MCF 10A (cell line): ENCODE data around the gene TAF10. TPM values are rescaled to one million over a fixed set of nuclear protein-coding genes. Genes with fewer than 3 reads are reported as not detected.

Source experiments
- BruUV-seq: library from RNA; stranded (reverse); fragments of 400-500 nt; replicated peaks from 2 replicates; lab custom pipeline; 2021; lab: Mats Ljungman, UMichigan
- CTCF ChIA-PET: fragments of 300-600 bp; sonication (Branson Sonifier 250); formaldehyde crosslinking; extraction: SDS; loops from one replicate; lab custom pipeline; 2021; ENCODE audit warnings: antibody characterized with exemption, inconsistent platforms; lab: Yijun Ruan, JAX
- POLR2A ChIA-PET: fragments of 300-600, 350-650 bp; sonication (Branson Sonifier 250); formaldehyde crosslinking; extraction: SDS; loops from one replicate; lab custom pipeline; 2020; ENCODE audit warnings: antibody characterized with exemption, inconsistent platforms; lab: Yijun Ruan, JAX
- DNase-seq: peaks from one replicate; pipeline ENCODE4 v3.0.0-alpha.2; 2018; ENCODE audit not compliant: unreplicated experiment
- H3K27ac Mint-ChIP-seq: one replicate; pipeline ENCODE4 v1.8.0; 2022; ENCODE audit warnings: mild to moderate bottlenecking, low read depth, mixed read lengths; ENCODE audit not compliant: unreplicated experiment
- H3K27me3 Mint-ChIP-seq: one replicate; pipeline ENCODE4 v1.8.0; 2022; ENCODE audit warnings: mixed read lengths; ENCODE audit not compliant: insufficient read depth, unreplicated experiment
- H3K36me3 Mint-ChIP-seq: one replicate; pipeline ENCODE4 v1.8.0; 2022; ENCODE audit warnings: mild to moderate bottlenecking, moderate library complexity, mixed read lengths; ENCODE audit not compliant: insufficient read depth, unreplicated experiment
- H3K4me1 Mint-ChIP-seq: one replicate; pipeline ENCODE4 v1.8.0; 2022; ENCODE audit warnings: mixed read lengths; ENCODE audit not compliant: insufficient read depth, unreplicated experiment
- H3K4me3 Mint-ChIP-seq: one replicate; pipeline ENCODE4 v1.8.0; 2022; ENCODE audit warnings: mild to moderate bottlenecking, moderate library complexity, mixed read lengths; ENCODE audit not compliant: unreplicated experiment
- H3K9me3 Mint-ChIP-seq: one replicate; pipeline ENCODE4 v1.8.0; 2022; ENCODE audit warnings: mixed read lengths; ENCODE audit not compliant: unreplicated experiment
- intact Hi-C: fragments of 100-400 bp; cut with micrococcal nuclease; formaldehyde crosslinking; loops from 2 replicates; pipeline ENCODE4 v1.14.1; 2022
- total RNA-seq: library from RNA; stranded (reverse); gene quantifications from 2 replicates; pipeline ENCODE4 v1.2.3, GENCODE V29; 2022
- TF ChIP-seq, protein P1 (sequence below): fragments of 200-600 bp; IDR thresholded peaks from one replicate; pipeline ENCODE4 v1.8.0; 2022; ENCODE audit warnings: antibody characterized with exemption, mild to moderate bottlenecking; ENCODE audit not compliant: unreplicated experiment

Gene TAF10
- total RNA-seq, 1 experiment from 2014 or later: 157 TPM

DNA sequence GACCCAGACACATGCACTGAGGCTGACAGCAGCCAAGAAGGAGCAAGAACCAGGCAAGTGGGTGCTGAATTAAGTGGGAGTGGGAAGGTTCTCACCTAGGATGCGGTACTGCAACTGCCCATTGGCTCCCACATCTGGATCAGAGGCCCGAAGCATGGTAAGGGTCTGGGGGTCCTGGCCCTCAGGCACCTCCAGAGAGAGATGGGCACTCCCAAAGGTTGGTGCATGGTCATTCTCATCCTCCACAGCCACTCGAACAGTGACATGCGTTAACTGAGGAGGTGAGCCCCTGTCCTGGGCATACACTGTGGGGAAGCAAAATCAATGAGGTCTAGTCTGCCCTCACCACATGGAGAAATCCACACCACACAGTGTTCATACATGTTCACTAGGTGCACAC is 16.5 kb upstream of the TAF10 start:
- Mint-ChIP-seq H3K36me3 (no peaks in the 10 kb centered on the region), H3K4me3 (no peak overlapping the region), H3K9me3 (no peaks in the 10 kb centered on the region), H3K27me3 (no peaks in the 10 kb centered on the region), H3K4me1 (no peaks in the 10 kb centered on the region), H3K27ac (no peak overlapping the region)
- no peak for DNase-seq
- POLR2A ChIA-PET: no interaction called here
- BruUV-seq: no TSS peak
- intact Hi-C loops: no loop called here
- CTCF ChIA-PET: no interaction called here
- TF ChIP-seq, protein P1, sequence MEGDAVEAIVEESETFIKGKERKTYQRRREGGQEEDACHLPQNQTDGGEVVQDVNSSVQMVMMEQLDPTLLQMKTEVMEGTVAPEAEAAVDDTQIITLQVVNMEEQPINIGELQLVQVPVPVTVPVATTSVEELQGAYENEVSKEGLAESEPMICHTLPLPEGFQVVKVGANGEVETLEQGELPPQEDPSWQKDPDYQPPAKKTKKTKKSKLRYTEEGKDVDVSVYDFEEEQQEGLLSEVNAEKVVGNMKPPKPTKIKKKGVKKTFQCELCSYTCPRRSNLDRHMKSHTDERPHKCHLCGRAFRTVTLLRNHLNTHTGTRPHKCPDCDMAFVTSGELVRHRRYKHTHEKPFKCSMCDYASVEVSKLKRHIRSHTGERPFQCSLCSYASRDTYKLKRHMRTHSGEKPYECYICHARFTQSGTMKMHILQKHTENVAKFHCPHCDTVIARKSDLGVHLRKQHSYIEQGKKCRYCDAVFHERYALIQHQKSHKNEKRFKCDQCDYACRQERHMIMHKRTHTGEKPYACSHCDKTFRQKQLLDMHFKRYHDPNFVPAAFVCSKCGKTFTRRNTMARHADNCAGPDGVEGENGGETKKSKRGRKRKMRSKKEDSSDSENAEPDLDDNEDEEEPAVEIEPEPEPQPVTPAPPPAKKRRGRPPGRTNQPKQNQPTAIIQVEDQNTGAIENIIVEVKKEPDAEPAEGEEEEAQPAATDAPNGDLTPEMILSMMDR: no peak

DNA sequence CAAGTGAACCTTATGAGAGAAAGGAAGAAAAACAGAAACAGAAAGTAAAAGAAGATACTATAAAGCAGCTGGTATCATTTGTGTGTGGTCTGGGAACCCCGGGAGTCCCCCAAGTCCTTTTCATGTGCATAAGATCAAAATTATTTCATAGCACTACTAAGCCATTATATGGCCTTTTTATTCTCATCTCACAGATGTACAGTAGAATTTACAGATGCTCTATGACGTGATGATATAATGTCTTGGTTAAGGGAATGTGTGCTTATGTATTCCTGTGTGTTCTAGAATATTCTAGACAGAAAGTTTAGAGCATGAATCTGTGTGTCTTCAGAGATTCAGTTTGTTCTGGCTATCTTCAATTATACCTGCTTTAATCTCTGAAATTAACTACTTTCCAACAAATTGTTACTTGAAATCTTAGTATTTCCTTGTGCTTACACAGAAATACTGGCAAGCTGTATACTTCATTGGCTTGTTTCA is 15.8 kb upstream of the TAF10 start:
- no peaks in the 10 kb centered on the region for H3K36me3 Mint-ChIP-seq
- POLR2A ChIA-PET: interaction anchor here (0.8 kb wide), 1 partner anchor 10 kb away, joined by 3 read pairs; no protein-coding TSS in a partner anchor
- DNase-seq: no peak
- BruUV-seq: no TSS peak
- H3K4me1 Mint-ChIP-seq: no peaks in the 10 kb centered on the region
- CTCF ChIA-PET: interaction anchor here (0.6 to 1.3 kb wide), 3 partner anchors 48 to 120 kb away, joined by 3 read pairs; no protein-coding TSS in a partner anchor
- peak overlapping the region; percentile 0 for H3K4me3 Mint-ChIP-seq
- no peak overlapping the region for H3K27ac Mint-ChIP-seq
- intact Hi-C loops: no loop called here
- H3K9me3 Mint-ChIP-seq: no peaks in the 10 kb centered on the region
- no peaks in the 10 kb centered on the region for H3K27me3 Mint-ChIP-seq
- TF ChIP-seq, protein P1: no peak

DNA sequence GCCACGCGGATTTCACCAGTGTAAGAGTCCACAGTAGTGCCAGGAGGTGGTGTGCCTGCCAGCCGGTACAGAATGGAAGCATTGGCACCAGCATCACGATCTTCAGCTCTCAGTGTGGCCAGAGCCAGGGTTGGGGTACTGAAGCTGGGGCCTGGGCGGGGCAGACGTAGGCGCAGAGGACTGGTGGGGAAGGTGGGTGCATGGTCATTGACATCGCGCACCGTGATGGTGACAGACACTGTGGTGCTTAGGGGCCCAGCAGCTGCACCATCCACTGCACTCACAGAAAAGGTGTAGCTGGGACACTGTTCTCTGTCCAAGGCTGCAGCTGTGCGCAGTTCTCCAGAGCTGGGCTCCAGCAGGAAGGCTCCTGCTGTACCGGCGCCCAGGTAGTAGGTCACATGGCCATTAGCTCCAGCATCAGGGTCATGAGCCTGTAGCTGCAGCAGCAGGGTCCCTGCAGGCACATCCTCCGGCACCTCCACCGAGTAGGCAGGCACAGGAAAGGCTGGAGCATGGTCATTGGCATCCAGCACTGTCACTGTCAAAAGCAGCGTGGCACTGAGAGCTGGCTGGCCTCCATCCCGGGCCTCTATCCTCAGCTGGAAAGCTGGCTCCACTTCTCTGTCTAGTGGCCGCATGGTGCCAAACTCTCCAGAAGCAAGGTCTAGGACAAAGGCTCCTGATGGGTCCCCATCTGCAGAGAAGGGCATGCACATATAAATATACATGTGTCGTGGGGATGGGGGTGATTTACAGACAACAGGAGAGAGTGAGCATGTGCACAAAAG is 15.2 kb upstream of the TAF10 start:
- CTCF ChIA-PET: interaction anchor here (0.6 to 1.3 kb wide), 4 partner anchors 48 to 120 kb away, joined by 3 to 5 read pairs (median 3); no protein-coding TSS in a partner anchor
- Mint-ChIP-seq H3K36me3 (no peaks in the 10 kb centered on the region), H3K9me3 (no peaks in the 10 kb centered on the region), H3K27me3 (no peaks in the 10 kb centered on the region), H3K4me3 (peak overlapping the region; percentile 0), H3K27ac (no peak overlapping the region), H3K4me1 (no peaks in the 10 kb centered on the region)
- TF ChIP-seq, protein P1: no peak
- no peak for DNase-seq
- intact Hi-C loops: no loop called here
- BruUV-seq: no TSS peak
- POLR2A ChIA-PET: interaction anchor here (0.8 kb wide), 1 partner anchor 9 kb away, joined by 3 read pairs; no protein-coding TSS in a partner anchor

DNA sequence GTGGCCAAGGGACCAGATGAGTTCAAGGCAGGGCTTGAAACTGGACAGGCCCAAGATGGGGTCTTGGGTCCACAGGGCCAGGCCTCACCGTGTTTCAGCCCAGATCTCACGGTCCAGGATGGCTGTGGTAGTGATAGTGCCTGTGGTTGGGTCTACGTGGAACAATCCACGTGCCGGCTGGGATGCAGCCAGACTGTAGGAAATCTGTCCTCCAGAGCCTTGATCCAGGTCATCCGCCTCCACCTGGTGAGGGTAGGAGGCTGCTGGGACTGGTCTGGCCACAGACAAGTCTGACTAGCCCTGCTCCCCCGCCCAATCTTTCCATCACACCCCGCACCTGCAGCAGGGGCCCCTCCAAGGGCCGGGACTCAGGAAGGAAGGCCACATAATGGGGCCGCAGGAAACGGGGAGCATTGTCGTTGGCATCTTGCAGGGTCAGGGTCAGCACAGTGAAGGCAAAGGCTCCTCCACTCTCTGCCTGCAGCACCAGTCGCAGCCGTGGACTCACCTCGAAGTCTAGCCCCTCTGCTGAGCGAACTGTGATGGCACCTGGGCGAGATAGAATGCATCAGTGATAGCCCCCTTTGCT is 13.9 kb upstream of the TAF10 start:
- no peak overlapping the region for H3K27ac Mint-ChIP-seq
- H3K9me3 Mint-ChIP-seq: no peaks in the 10 kb centered on the region
- no peaks in the 10 kb centered on the region for H3K36me3 Mint-ChIP-seq
- no peaks in the 10 kb centered on the region for H3K4me1 Mint-ChIP-seq
- TF ChIP-seq, protein P1: no peak
- H3K27me3 Mint-ChIP-seq: no peaks in the 10 kb centered on the region
- no peak for DNase-seq
- BruUV-seq: no TSS peak
- POLR2A ChIA-PET: interaction anchor here (0.7 kb wide), 1 partner anchor 10 kb away, joined by 3 read pairs; no protein-coding TSS in a partner anchor
- CTCF ChIA-PET: interaction anchor here (1.1 kb wide), 1 partner anchor 118 kb away, joined by 5 read pairs; no protein-coding TSS in a partner anchor
- no peak overlapping the region for H3K4me3 Mint-ChIP-seq
- intact Hi-C loops: no loop called here
